ENCODE data around the gene EIF4EBP2. TPM values are rescaled to one million over a fixed set of nuclear protein-coding genes. Genes with fewer than 3 reads are reported as not detected.

EIF4EBP2 gene
- total RNA-seq, 1 experiment from 2014 or later, result 36.7 TPM

DNA sequence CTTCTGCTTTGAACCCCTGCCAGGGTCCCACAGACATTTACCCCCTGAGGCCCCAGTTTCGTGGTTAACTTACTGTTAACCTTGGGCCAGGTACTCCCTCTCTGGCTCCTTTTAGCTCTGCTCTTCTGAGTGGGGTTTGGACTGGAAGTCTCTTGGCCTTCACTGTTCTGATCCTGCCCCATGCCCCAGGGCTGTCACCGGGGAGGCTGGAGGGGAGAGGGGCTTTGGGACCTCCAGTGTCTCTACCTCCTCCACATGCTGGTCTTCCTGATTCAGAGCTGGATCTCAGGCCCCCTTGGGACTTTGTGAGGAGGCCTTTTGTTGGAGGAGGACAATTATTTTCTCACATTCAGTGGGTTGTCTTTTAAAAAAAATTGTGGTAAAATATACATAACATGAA, 61.9 kb downstream of the EIF4EBP2 start:
- POLR2A ChIA-PET, result no interaction called here
- Histone ChIP-seq H3K4me2 (ENCODE audit: low read length) (no peak overlapping the region), H3K9me2 (ENCODE audit: insufficient read depth) (no peaks in the 10 kb centered on the region), H3K4me3 (replicated peaks in 1 of 2; ENCODE audit: low read depth in 1 of 2, low read length in 2 of 2) (no peak overlapping the region), H3K27me3 (ENCODE audit: insufficient read depth, low read length) (no peaks in the 10 kb centered on the region), H3K27ac (ENCODE audit: low read depth, low read length) (no peak overlapping the region), H4K20me1 (ENCODE audit: insufficient read depth) (no peaks in the 10 kb centered on the region), H2AFZ (ENCODE audit: low read depth, low read length, poor library complexity, severe bottlenecking) (no peak overlapping the region), H3K4me1 (ENCODE audit: control insufficient read depth in 1 of 2, insufficient read depth in 2 of 2, low read length in 2 of 2) (peaks cover 24 to 27% of the 10 kb centered on the region in 2 experiments), H3K36me3 (ENCODE audit: control insufficient read depth in 1 of 2, insufficient read depth in 2 of 2, low read length in 2 of 2) (no peaks in the 10 kb centered on the region), H3K79me2 (ENCODE audit: insufficient read depth, low read length) (no peaks in the 10 kb centered on the region), H3K9me3 (ENCODE audit: control insufficient read depth in 1 of 2, insufficient read depth in 1 of 2, low read depth in 1 of 2, low read length in 2 of 2) (no peaks in the 10 kb centered on the region), H3K9ac (ENCODE audit: low read length) (no peak overlapping the region)
- TF ChIP-seq SRF (IDR thresholded peaks at IDR 0.05; ENCODE audit: low read depth) (no peak), POLR2A (IDR thresholded peaks at IDR 0.05; ENCODE audit: borderline replicate concordance, extremely low read depth, insufficient read depth, insufficient read length) (no peak), SP1 (IDR thresholded peaks at IDR 0.05; ENCODE audit: low read depth) (no peak), TCF7L2 (IDR thresholded peaks at IDR 0.05; ENCODE audit: borderline replicate concordance, extremely low read depth, insufficient read depth, insufficient read length) (no peak), YY1 (IDR thresholded peaks at IDR 0.05; ENCODE audit: extremely low read depth, insufficient replicate concordance, low read depth, low read length) (no peak)
- ATAC-seq (no peak), DNase-seq (ENCODE audit: low read depth, low spot score) (no peak)
- RAD21 ChIA-PET (ENCODE audit: low non-redundant PET in 1 of 2, low total read pairs in 2 of 2, uncharacterized antibody in 2 of 2, unreplicated experiment in 2 of 2), result no interaction called here
- intact Hi-C loops (cut with micrococcal nuclease), result no loop called here
- no TSS peak for BruUV-seq (replicated peaks)
- CTCF ChIA-PET, result no interaction called here

DNA sequence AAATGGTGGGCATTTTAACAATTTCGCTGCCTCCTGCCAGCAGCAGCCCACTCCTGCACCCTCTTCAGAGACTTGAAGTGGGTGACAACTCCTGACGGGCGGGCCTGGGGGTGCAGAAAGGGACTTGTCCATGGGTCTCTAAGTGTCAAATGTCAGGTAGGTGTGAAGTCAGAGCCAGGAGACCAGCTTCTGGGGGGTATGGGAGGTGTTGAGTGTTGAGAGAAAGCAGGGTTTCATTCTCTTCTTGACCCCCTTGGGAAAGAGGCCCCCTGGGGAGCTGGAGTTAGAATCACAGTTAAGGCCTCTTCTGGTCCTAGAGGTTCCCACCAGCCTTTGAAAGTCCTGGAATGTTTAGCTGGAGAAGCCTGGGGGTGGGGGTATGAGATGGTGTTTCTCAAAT, 63.0 kb downstream of the EIF4EBP2 start:
- Histone ChIP-seq H3K9me2 (ENCODE audit: insufficient read depth) (no peaks in the 10 kb centered on the region), H3K4me3 (replicated peaks in 1 of 2; ENCODE audit: low read depth in 1 of 2, low read length in 2 of 2) (no peak overlapping the region), H3K4me2 (ENCODE audit: low read length) (no peak overlapping the region), H3K27me3 (ENCODE audit: insufficient read depth, low read length) (no peaks in the 10 kb centered on the region), H4K20me1 (ENCODE audit: insufficient read depth) (no peaks in the 10 kb centered on the region), H3K9ac (ENCODE audit: low read length) (no peak overlapping the region), H2AFZ (ENCODE audit: low read depth, low read length, poor library complexity, severe bottlenecking) (no peak overlapping the region), H3K36me3 (ENCODE audit: control insufficient read depth in 1 of 2, insufficient read depth in 2 of 2, low read length in 2 of 2) (no peaks in the 10 kb centered on the region), H3K9me3 (ENCODE audit: control insufficient read depth in 1 of 2, insufficient read depth in 1 of 2, low read depth in 1 of 2, low read length in 2 of 2) (no peaks in the 10 kb centered on the region), H3K79me2 (ENCODE audit: insufficient read depth, low read length) (no peaks in the 10 kb centered on the region), H3K4me1 (ENCODE audit: control insufficient read depth in 1 of 2, insufficient read depth in 2 of 2, low read length in 2 of 2) (peaks cover 17 to 19% of the 10 kb centered on the region in 2 experiments), H3K27ac (ENCODE audit: low read depth, low read length) (no peak overlapping the region)
- POLR2A ChIA-PET, result no interaction called here
- no peak for ATAC-seq
- CTCF ChIA-PET, result no interaction called here
- RAD21 ChIA-PET (ENCODE audit: low non-redundant PET in 1 of 2, low total read pairs in 2 of 2, uncharacterized antibody in 2 of 2, unreplicated experiment in 2 of 2), result no interaction called here
- DNase-seq (ENCODE audit: low read depth, low spot score), result no peak
- intact Hi-C loops (cut with micrococcal nuclease), result no loop called here
- BruUV-seq (replicated peaks), result no TSS peak
- TF ChIP-seq ZNF274 (IDR thresholded peaks at IDR 0.05; ENCODE audit: low read depth, low read length), result no peak
- no peak for TF ChIP-seq POLR2AphosphoS5 (IDR thresholded peaks at IDR 0.05; ENCODE audit: low read depth, low read length)
- no peak for TF ChIP-seq RAD21 (IDR thresholded peaks at IDR 0.05; ENCODE audit: low read depth)
- TF ChIP-seq, protein P1, sequence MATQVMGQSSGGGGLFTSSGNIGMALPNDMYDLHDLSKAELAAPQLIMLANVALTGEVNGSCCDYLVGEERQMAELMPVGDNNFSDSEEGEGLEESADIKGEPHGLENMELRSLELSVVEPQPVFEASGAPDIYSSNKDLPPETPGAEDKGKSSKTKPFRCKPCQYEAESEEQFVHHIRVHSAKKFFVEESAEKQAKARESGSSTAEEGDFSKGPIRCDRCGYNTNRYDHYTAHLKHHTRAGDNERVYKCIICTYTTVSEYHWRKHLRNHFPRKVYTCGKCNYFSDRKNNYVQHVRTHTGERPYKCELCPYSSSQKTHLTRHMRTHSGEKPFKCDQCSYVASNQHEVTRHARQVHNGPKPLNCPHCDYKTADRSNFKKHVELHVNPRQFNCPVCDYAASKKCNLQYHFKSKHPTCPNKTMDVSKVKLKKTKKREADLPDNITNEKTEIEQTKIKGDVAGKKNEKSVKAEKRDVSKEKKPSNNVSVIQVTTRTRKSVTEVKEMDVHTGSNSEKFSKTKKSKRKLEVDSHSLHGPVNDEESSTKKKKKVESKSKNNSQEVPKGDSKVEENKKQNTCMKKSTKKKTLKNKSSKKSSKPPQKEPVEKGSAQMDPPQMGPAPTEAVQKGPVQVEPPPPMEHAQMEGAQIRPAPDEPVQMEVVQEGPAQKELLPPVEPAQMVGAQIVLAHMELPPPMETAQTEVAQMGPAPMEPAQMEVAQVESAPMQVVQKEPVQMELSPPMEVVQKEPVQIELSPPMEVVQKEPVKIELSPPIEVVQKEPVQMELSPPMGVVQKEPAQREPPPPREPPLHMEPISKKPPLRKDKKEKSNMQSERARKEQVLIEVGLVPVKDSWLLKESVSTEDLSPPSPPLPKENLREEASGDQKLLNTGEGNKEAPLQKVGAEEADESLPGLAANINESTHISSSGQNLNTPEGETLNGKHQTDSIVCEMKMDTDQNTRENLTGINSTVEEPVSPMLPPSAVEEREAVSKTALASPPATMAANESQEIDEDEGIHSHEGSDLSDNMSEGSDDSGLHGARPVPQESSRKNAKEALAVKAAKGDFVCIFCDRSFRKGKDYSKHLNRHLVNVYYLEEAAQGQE (IDR thresholded peaks at IDR 0.05; ENCODE audit: low read depth), result no peak
- TF ChIP-seq, protein P2, sequence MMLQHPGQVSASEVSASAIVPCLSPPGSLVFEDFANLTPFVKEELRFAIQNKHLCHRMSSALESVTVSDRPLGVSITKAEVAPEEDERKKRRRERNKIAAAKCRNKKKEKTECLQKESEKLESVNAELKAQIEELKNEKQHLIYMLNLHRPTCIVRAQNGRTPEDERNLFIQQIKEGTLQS (IDR thresholded peaks at IDR 0.05), result no peak
- TF ChIP-seq CBX3 (IDR thresholded peaks at IDR 0.05; ENCODE audit: low read depth), result no peak
- no peak for TF ChIP-seq FOSL1 (IDR thresholded peaks at IDR 0.05; ENCODE audit: low read depth)
- no peak for TF ChIP-seq TCF7L2 (IDR thresholded peaks at IDR 0.05; ENCODE audit: borderline replicate concordance, extremely low read depth, insufficient read depth, insufficient read length)
- no peak for TF ChIP-seq SP1 (IDR thresholded peaks at IDR 0.05; ENCODE audit: low read depth)
- TF ChIP-seq CEBPB (IDR thresholded peaks at IDR 0.05; ENCODE audit: low read depth), result no peak
- TF ChIP-seq SRF (IDR thresholded peaks at IDR 0.05; ENCODE audit: low read depth), result no peak
- TF ChIP-seq EGR1 (IDR thresholded peaks at IDR 0.05; ENCODE audit: low read depth), result no peak
- no peak for TF ChIP-seq ZBTB33 (IDR thresholded peaks at IDR 0.05; ENCODE audit: extremely low read depth, insufficient replicate concordance, low read length)
- TF ChIP-seq EZH2phosphoT487 (IDR thresholded peaks at IDR 0.05; ENCODE audit: borderline replicate concordance), result no peak

Measured in HCT116 (cell line).